H9 (cell line): ENCODE results near the gene FAM124A. TPM values are rescaled to one million over a fixed set of nuclear protein-coding genes. Genes with fewer than 3 reads are reported as not detected.

Experiments used
- DNase-seq: peaks from one replicate; pipeline ENCODE4 v3.0.0-alpha.2; 2017
- H2AFZ ChIP-seq: one replicate; pipeline ENCODE4 v1.6.1; 2013; ENCODE audit warnings: mild to moderate bottlenecking, low read length, control low read depth, moderate library complexity
- H2AK5ac ChIP-seq: 2 replicates; pipeline ENCODE4 v1.6.1; 2013; ENCODE audit warnings: low read length, control low read depth, mixed read lengths; ENCODE audit not compliant: insufficient read length
- H2BK120ac ChIP-seq: one replicate; pipeline ENCODE4 v1.6.1; 2013; ENCODE audit warnings: low read depth, mild to moderate bottlenecking, low read length, control low read depth, inconsistent platforms; ENCODE audit not compliant: poor library complexity, severe bottlenecking
- H2BK12ac ChIP-seq: 2 replicates; pipeline ENCODE4 v1.6.1; 2013; ENCODE audit warnings: low read length, control low read depth, mixed read lengths, low read depth; ENCODE audit not compliant: insufficient read length
- H2BK15ac ChIP-seq: 2 replicates; pipeline ENCODE4 v1.6.1; 2013; ENCODE audit warnings: low read depth, low read length, control low read depth
- H2BK20ac ChIP-seq: one replicate; pipeline ENCODE4 v1.6.1; 2013; ENCODE audit warnings: low read depth, mild to moderate bottlenecking, low read length, control low read depth, inconsistent platforms; ENCODE audit not compliant: poor library complexity, severe bottlenecking
- H2BK5ac ChIP-seq: 2 replicates; pipeline ENCODE4 v1.6.1; 2013; ENCODE audit warnings: low read length, control low read depth, mixed read lengths; ENCODE audit not compliant: insufficient read length
- H3K14ac ChIP-seq: 2 replicates; pipeline ENCODE4 v1.6.1; 2013; ENCODE audit warnings: low read length, control low read depth; ENCODE audit not compliant: insufficient read depth
- H3K18ac ChIP-seq: 2 replicates; pipeline ENCODE4 v1.6.1; 2013; ENCODE audit warnings: low read depth, mild to moderate bottlenecking, mixed read lengths, low read length, control low read depth; ENCODE audit not compliant: insufficient read length
- H3K23ac ChIP-seq: 2 replicates; pipeline ENCODE4 v1.6.1; 2013; ENCODE audit warnings: low read length, control low read depth, mixed read lengths, low read depth; ENCODE audit not compliant: insufficient read length
- H3K23me2 ChIP-seq: 2 replicates; pipeline ENCODE4 v1.6.1; 2013; ENCODE audit warnings: low read depth, mild to moderate bottlenecking, mixed read lengths, low read length, control low read depth; ENCODE audit not compliant: insufficient read length, poor library complexity, severe bottlenecking
- H3K27ac ChIP-seq: 2 replicates; pipeline ENCODE4 v1.5.1; 2013; ENCODE audit warnings: low read length, control low read depth, mixed read lengths, low read depth; ENCODE audit not compliant: insufficient read length
- H3K27me3 ChIP-seq: 2 replicates; pipeline ENCODE4 v1.6.1; 2013; ENCODE audit warnings: low read length, control low read depth, inconsistent platforms; ENCODE audit not compliant: insufficient read depth
- H3K4ac ChIP-seq: 2 replicates; pipeline ENCODE4 v1.6.1; 2013; ENCODE audit warnings: low read depth, mild to moderate bottlenecking, control low read depth, inconsistent platforms, low read length, moderate library complexity
- H3K4me1 ChIP-seq: 2 replicates; pipeline ENCODE4 v1.6.1; 2013; ENCODE audit warnings: low read length, control low read depth, inconsistent platforms; ENCODE audit not compliant: insufficient read depth
- H3K4me2 ChIP-seq: 2 replicates; pipeline ENCODE4 v1.6.1; 2013; ENCODE audit warnings: low read length, control low read depth, mixed read lengths; ENCODE audit not compliant: insufficient read length, insufficient read depth
- H3K56ac ChIP-seq: 2 replicates; pipeline ENCODE4 v1.6.1; 2013; ENCODE audit warnings: low read depth, mild to moderate bottlenecking, mixed read lengths, low read length, control low read depth; ENCODE audit not compliant: insufficient read length
- H3K79me1 ChIP-seq: 2 replicates; pipeline ENCODE4 v1.6.1; 2013; ENCODE audit warnings: low read depth, mild to moderate bottlenecking, moderate library complexity, low read length, control low read depth, inconsistent platforms; ENCODE audit not compliant: insufficient read depth, poor library complexity, severe bottlenecking
- H3K79me2 ChIP-seq: 2 replicates; pipeline ENCODE4 v1.6.1; 2013; ENCODE audit warnings: low read length, control low read depth, inconsistent platforms; ENCODE audit not compliant: insufficient read depth
- H3K9ac ChIP-seq: 2 replicates; pipeline ENCODE4 v1.6.1; 2013; ENCODE audit warnings: low read length, control low read depth, mixed read lengths; ENCODE audit not compliant: insufficient read length; ENCODE audit errors: extremely low read depth
- H3K9me3 ChIP-seq: one replicate; pipeline ENCODE4 v1.6.1; 2013; ENCODE audit warnings: low read depth, low read length, inconsistent platforms; ENCODE audit not compliant: control insufficient read depth
- H3T11ph ChIP-seq: one replicate; pipeline ENCODE4 v1.6.1; 2013; ENCODE audit warnings: mild to moderate bottlenecking, low read length, control low read depth, inconsistent platforms
- H4K20me1 ChIP-seq: one replicate; pipeline ENCODE4 v1.6.1; 2013; ENCODE audit not compliant: control insufficient read depth, insufficient read length, insufficient read depth
- H4K5ac ChIP-seq: 2 replicates; pipeline ENCODE4 v1.6.1; 2013; ENCODE audit warnings: low read depth, mild to moderate bottlenecking, mixed read lengths, low read length, control low read depth; ENCODE audit not compliant: insufficient read length
- H4K8ac ChIP-seq: replicated peaks from 2 replicates; pipeline ENCODE4 v1.6.1; 2013; ENCODE audit warnings: low read length, control low read depth, mixed read lengths, low read depth; ENCODE audit not compliant: insufficient read length
- H4K91ac ChIP-seq: 2 replicates; pipeline ENCODE4 v1.6.1; 2013; ENCODE audit warnings: low read depth, mild to moderate bottlenecking, moderate library complexity, mixed read lengths, low read length, control low read depth; ENCODE audit not compliant: insufficient read length
- H3K27ac Mint-ChIP-seq, 3 experiments: 2 replicates in 2 of 3; 3 replicates in 1 of 3; pipeline ENCODE4 v1.8.0; 2020 to 2021; ENCODE audit warnings: mixed read lengths in 3 of 3, mild to moderate bottlenecking in 1 of 3, moderate library complexity in 1 of 3
- H3K27me3 Mint-ChIP-seq: 2 replicates; pipeline ENCODE4 v1.8.0; 2021; ENCODE audit warnings: low read depth, mild to moderate bottlenecking, moderate library complexity, mixed read lengths
- H3K36me3 Mint-ChIP-seq, 3 experiments: 2 replicates in 2 of 3; 3 replicates in 1 of 3; pipeline ENCODE4 v1.8.0; 2020 to 2021; ENCODE audit warnings: low read depth in 3 of 3, mixed read lengths in 3 of 3; ENCODE audit not compliant: insufficient read depth in 1 of 3
- H3K4me1 Mint-ChIP-seq, 2 experiments: 2 replicates each; pipeline ENCODE4 v1.8.0; 2020; ENCODE audit warnings: mixed read lengths in 2 of 2
- H3K4me3 Mint-ChIP-seq, 2 experiments: 2 replicates in 1 of 2; 3 replicates in 1 of 2; pipeline ENCODE4 v1.8.0; 2020 to 2021; ENCODE audit warnings: mild to moderate bottlenecking in 2 of 2, mixed read lengths in 2 of 2, moderate library complexity in 1 of 2
- H3K9me3 Mint-ChIP-seq, 2 experiments: 2 replicates in 1 of 2; 3 replicates in 1 of 2; pipeline ENCODE4 v1.8.0; 2020; ENCODE audit warnings: mild to moderate bottlenecking in 2 of 2, mixed read lengths in 2 of 2, moderate library complexity in 1 of 2
- CTCF ChIP-seq: fragments of 200-600 bp; sonication (generic); conservative IDR thresholded peaks from 3 replicates; pipeline ENCODE4 v1.8.0; 2021; ENCODE audit warnings: antibody characterized with exemption, mild to moderate bottlenecking
- WGBS: extraction: QIAGEN DNeasy Blood & Tissue Kit; methylation state at CpG from one replicate; pipeline ENCODE4 v1.1.7; 2013; ENCODE audit warnings: missing lambda C conversion rate, low lambda C conversion rate, mixed read lengths; ENCODE audit not compliant: insufficient read length; ENCODE audit errors: extremely low coverage; 5-methylcytosine and 5-hydroxymethylcytosine counted together
- total RNA-seq: library from RNA; stranded (reverse); gene quantifications from 2 replicates; pipeline ENCODE4 v1.2.1, GENCODE V29; 2021

The FAM124A gene
- total RNA-seq, 1 experiment from 2014 or later = 41.9 TPM

- H3K56ac ChIP-seq = no peak overlapping the region
- H2BK12ac ChIP-seq = no peak overlapping the region
- no peak overlapping the region for H2AFZ ChIP-seq
- H3K9me3 ChIP-seq = no peaks in the 10 kb centered on the region
- no peaks in the 10 kb centered on the region for H3K79me1 ChIP-seq
- no peak overlapping the region for H3K27ac ChIP-seq
- H3K36me3 Mint-ChIP-seq = peaks cover 0 to 3% (median 0%) of the 10 kb centered on the region in 3 experiments; a peak in 2 of 7 replicates
- no peak overlapping the region for H2BK20ac ChIP-seq
- H3K9me3 Mint-ChIP-seq = no peaks in the 10 kb centered on the region
- H3K18ac ChIP-seq = no peak overlapping the region
- peaks cover 5% of the 10 kb centered on the region; the same call in 1 of the 2 replicates for H3K4me1 ChIP-seq
- H3K4ac ChIP-seq = no peak overlapping the region
- no peaks in the 10 kb centered on the region for H3K23me2 ChIP-seq
- H4K91ac ChIP-seq = no peak overlapping the region
- no peaks in the 10 kb centered on the region for H3K27me3 ChIP-seq
- no peak overlapping the region for H3K23ac ChIP-seq
- H3K27me3 Mint-ChIP-seq = no peaks in the 10 kb centered on the region
- H4K5ac ChIP-seq = no peak overlapping the region
- no peaks in the 10 kb centered on the region for H4K20me1 ChIP-seq
- H2BK120ac ChIP-seq = no peak overlapping the region
- peaks cover 46 to 49% of the 10 kb centered on the region in 2 experiments for H3K4me1 Mint-ChIP-seq
- no peak overlapping the region for H3T11ph ChIP-seq
- no peaks in the 10 kb centered on the region for H3K79me2 ChIP-seq
- no peak overlapping the region for H3K9ac ChIP-seq
- WGBS = no CpG with 5 or more reads among the region's 14 CpGs
- no peak for TF ChIP-seq CTCF
- peak overlapping the region in 1 of 3 experiments; percentile 13; a peak in 1 of 7 replicates for H3K27ac Mint-ChIP-seq
- H3K14ac ChIP-seq = no peak overlapping the region
- no peak overlapping the region for H2BK15ac ChIP-seq
- no peak overlapping the region for H4K8ac ChIP-seq
- H2BK5ac ChIP-seq = no peak overlapping the region
- no peak overlapping the region for H3K4me2 ChIP-seq
- H3K4me3 Mint-ChIP-seq = peak overlapping the region in 1 of 2 experiments; percentile 10; a peak in 1 of 5 replicates
- DNase-seq = peak; percentile 71
- H2AK5ac ChIP-seq = no peak overlapping the region
These were observed 102.7 kb downstream of the FAM124A start for GRCh38 chr13:51324714-51325420.
